Measurements from ENCODE around the gene KLHL29. TPM values are rescaled to one million over a fixed set of nuclear protein-coding genes. Genes with fewer than 3 reads are reported as not detected.

KLHL29 gene
- total RNA-seq, 1 experiment from 2014 or later = 2.4 TPM

DNA sequence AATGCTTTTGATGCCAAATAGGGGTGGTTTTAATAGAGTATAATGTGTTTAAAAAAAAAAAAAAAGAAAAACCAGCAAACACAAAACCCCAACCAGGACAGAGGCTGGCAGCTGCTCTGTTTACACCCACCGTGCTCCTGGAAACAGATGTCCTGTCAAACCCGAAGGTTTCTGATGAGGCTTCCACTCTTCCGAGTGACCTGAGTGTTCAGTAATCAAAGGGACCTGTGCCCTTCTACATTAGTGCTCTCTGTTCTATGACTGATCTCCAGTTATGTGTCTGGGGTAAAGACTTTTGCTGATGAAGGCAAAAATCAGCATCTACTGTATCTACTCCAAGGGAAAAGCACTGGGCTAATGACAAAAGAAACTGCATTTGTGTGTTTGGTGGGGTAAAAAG, 3.5 kb upstream of the KLHL29 start:
- Histone ChIP-seq H2BK5ac (ENCODE audit: insufficient read length, low read length) (no peak overlapping the region), H3K79me1 (ENCODE audit: insufficient read depth, low read depth, low read length, poor library complexity, severe bottlenecking) (no peaks in the 10 kb centered on the region), H3K56ac (ENCODE audit: insufficient read length, low read depth, low read length) (no peak overlapping the region), H2BK15ac (ENCODE audit: low read depth, low read length) (no peak overlapping the region), H2BK12ac (ENCODE audit: insufficient read length, low read depth, low read length) (no peak overlapping the region), H3K4me1 (ENCODE audit: insufficient read depth, low read length) (no peaks in the 10 kb centered on the region; the same call in 1 of the 2 replicates), H3K9ac (ENCODE audit: extremely low read depth, insufficient read length, low read length) (no peak overlapping the region), H3K4me2 (ENCODE audit: insufficient read depth, insufficient read length, low read length) (no peak overlapping the region), H3K23me2 (ENCODE audit: insufficient read length, low read depth, low read length, poor library complexity, severe bottlenecking) (peaks cover 10% of the 10 kb centered on the region), H3K23ac (ENCODE audit: insufficient read length, low read depth, low read length) (no peak overlapping the region), H4K20me1 (ENCODE audit: control insufficient read depth, insufficient read depth, insufficient read length) (peaks cover 4% of the 10 kb centered on the region), H3K14ac (ENCODE audit: insufficient read depth, low read length) (no peak overlapping the region), H2AFZ (ENCODE audit: low read length) (no peak overlapping the region), H4K8ac (replicated peaks; ENCODE audit: insufficient read length, low read depth, low read length) (no peak overlapping the region), H2BK20ac (ENCODE audit: low read depth, low read length, poor library complexity, severe bottlenecking) (no peak overlapping the region), H3K18ac (ENCODE audit: insufficient read length, low read depth, low read length) (no peak overlapping the region), H4K91ac (ENCODE audit: insufficient read length, low read depth, low read length) (no peak overlapping the region), H3K9me3 (ENCODE audit: control insufficient read depth, low read depth, low read length) (no peaks in the 10 kb centered on the region), H3K4ac (ENCODE audit: low read depth, low read length) (no peak overlapping the region), H3K27ac (ENCODE audit: insufficient read length, low read depth, low read length) (no peak overlapping the region), H4K5ac (ENCODE audit: insufficient read length, low read depth, low read length) (no peak overlapping the region), H3K27me3 (ENCODE audit: insufficient read depth, low read length) (peaks cover 8% of the 10 kb centered on the region; the same call in 1 of the 2 replicates), H3T11ph (ENCODE audit: low read length) (no peak overlapping the region), H2AK5ac (ENCODE audit: insufficient read length, low read length) (no peak overlapping the region), H2BK120ac (ENCODE audit: low read depth, low read length, poor library complexity, severe bottlenecking) (no peak overlapping the region), H3K79me2 (ENCODE audit: insufficient read depth, low read length) (no peaks in the 10 kb centered on the region)
- H3K4me1 Mint-ChIP-seq = peaks cover 12 to 14% of the 10 kb centered on the region in 2 experiments
- H3K4me3 Mint-ChIP-seq = no peak overlapping the region
- no peaks in the 10 kb centered on the region; a peak in 2 of 7 replicates for H3K36me3 Mint-ChIP-seq (ENCODE audit: insufficient read depth in 1 of 3, low read depth in 3 of 3)
- TF ChIP-seq, protein P1, sequence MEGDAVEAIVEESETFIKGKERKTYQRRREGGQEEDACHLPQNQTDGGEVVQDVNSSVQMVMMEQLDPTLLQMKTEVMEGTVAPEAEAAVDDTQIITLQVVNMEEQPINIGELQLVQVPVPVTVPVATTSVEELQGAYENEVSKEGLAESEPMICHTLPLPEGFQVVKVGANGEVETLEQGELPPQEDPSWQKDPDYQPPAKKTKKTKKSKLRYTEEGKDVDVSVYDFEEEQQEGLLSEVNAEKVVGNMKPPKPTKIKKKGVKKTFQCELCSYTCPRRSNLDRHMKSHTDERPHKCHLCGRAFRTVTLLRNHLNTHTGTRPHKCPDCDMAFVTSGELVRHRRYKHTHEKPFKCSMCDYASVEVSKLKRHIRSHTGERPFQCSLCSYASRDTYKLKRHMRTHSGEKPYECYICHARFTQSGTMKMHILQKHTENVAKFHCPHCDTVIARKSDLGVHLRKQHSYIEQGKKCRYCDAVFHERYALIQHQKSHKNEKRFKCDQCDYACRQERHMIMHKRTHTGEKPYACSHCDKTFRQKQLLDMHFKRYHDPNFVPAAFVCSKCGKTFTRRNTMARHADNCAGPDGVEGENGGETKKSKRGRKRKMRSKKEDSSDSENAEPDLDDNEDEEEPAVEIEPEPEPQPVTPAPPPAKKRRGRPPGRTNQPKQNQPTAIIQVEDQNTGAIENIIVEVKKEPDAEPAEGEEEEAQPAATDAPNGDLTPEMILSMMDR (conservative IDR thresholded peaks at IDR 0.05) = no peak
- no CpG with 5 or more reads among the region's 3 CpGs for WGBS (ENCODE audit: extremely low coverage, insufficient read length, low lambda C conversion rate)
- H3K9me3 Mint-ChIP-seq = peaks cover 0 to 2% of the 10 kb centered on the region in 2 experiments; a peak in 1 of 5 replicates
- no peak overlapping the region for H3K27ac Mint-ChIP-seq
- peaks cover 53% of the 10 kb centered on the region for H3K27me3 Mint-ChIP-seq (ENCODE audit: low read depth)
- no peak for DNase-seq
